ENCODE results near the gene SLC2A6.

SLC2A6 gene

DNA sequence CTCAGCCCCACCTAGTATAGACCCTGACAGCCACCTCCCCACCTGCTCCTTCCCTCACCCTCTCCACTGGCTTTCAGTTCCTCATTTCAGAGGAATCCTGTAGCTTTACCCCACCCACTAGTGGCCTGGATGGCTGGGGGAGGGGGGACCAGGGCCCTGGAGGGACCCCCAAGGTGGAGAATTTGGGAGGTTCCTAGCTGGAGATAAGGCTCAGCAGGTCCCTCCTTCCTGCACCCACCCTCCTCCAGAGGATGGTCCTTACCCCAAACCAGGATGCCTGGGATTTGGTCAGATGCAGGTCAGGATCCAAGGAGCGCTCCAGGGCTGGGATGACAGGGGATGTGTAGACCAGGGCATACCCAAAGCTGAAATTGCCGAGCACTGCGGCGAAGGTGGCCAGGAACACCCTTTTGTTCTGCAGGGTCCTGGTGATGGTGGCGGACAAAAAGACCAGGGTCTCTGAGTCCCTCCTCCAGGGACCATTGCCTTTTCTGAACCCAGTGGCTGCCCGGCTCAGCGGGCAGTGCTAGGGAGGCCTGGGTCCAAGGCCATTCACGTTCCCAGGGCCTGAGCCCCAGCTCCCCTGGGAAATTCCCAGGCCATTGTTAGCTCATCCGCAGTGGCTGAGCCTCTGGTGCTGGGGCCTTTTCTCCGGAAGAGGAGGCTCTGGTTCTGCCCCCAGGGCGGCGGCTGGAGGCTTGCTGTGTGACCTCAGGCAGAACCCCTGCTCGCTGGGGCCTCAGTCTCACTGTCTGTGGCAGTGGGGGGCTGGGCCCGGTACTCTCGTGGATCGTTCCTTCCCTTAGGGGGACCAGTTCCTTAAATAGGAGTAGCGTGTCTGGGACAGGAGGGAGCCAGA lies 678 bp downstream of the SLC2A6 start:
- DNase-seq (ENCODE audit: low spot score): peak; percentile 62

DNA sequence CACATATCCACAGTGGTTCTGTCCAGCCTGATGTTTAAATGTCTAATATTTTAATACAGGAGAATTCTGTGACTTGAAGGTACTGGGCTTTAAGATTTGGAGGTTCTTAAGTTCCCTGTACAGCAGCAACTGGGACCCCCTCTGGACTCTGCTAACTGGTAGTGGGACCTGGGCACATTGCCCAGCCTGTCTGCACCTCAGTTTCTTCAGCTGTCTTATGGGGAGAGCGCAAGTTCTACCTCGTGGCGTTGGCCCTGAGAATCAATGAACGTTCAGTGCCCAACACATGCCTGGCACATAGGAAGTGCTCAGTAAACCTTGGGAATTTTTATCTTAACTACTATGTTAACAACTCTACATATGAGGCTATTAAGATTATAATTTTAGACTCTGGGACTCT lies 1.4 kb downstream of the SLC2A6 start:
- DNase-seq (ENCODE audit: low spot score): no peak

DNA sequence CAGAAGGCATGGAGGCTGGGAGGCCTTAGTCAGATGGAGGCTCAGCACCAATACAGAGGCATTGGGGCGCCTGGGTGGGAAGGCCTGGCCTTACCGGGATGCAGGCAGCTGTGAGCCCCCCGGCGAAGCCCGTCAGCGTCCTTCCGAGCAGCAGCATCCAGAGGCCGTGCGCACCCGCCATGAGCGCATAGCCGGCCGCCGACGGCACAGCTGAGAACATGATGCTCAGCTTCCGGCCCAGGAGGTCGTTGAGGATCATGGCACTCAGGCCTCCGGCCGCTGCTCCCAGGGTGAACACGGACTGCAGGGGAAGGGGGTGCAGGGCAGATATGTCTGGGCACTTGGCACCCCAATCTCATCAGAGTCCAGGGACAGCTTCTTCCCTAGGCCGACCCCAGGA lies 2.0 kb downstream of the SLC2A6 start:
- no peak for DNase-seq (ENCODE audit: low spot score)

DNA sequence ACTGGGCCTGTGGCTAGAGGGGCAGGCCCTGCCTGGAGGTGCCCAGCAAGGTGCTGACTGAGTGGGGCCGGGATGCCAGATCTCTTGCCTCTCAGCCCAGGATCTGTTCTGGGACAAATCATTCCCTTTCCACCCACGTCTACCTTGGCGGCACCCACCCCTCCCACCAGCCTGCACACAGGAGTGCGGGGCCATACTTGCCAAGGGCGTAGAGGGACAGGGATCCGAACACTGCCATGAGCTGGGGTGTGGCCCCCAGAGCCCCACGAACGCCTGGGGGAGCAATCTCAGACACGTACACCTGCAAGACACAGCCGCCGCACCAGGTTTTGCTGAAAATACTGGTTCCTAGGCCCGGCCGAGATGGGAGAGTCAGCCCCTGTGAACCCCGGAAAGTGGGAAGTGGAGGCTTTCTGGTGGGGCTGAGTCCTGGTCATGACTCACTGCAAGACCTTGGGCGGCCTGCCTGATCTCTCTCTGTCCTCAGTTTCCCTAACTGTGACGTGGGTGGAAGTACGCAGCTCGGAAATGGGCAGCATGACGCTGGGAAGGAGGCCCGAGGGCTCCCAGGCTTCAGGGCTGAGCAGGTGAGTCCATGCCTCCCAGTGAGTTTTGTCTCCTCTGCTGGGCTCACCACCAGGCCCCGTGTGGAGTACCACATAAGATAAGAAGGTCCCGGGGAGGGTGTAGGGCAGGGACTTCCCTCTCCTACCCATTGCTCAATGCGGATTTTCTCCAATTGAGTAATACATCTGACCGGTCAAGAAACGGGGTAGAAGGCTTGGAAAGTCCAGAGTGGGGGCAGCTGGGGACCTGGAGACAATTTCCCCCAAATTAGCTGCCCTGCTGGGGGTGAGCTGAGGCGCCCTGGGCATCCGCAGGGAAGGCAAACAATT lies 2.6 kb downstream of the SLC2A6 start:
- DNase-seq (ENCODE audit: low spot score): no peak

DNA sequence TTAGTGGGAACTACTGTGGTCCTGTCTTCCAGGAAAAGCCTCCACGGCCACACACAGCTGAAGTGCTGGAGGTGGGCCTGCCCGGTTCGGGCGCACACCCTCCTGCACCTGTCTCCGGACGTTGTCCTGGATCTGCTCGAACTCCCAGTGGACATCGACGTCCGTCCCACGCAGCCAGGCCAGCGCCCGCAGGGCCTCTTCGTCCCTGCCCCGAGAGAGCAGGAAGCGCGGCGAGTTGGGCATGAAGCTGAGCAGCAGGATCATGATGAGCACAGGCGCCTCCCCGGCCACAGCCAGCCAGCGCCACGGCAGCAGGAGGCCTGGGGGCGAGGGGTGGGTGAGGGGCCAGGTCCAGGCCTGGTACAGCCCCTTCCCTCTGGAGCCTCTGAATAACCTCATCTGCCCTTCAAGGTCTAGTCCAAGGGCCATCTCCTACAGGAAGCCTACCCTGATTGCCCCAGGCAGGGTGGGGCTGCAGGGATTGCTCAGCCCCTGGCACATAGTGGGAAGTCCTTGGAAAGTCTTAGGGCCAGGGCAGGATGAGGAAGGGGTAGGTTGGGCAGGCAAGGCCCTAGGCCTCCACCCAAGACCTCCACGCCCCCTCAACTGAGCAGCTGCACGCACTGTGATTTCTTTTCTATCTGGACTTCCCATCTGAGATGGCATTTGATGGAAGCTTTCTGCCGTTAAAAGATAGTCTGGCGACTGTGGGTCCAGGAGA lies 3.4 kb downstream of the SLC2A6 start:
- DNase-seq (ENCODE audit: low spot score): no peak

GRCh38 chr9:133474853-133475252 lies 4.0 kb downstream of the SLC2A6 start:
- no peak for DNase-seq (ENCODE audit: low spot score)

DNA sequence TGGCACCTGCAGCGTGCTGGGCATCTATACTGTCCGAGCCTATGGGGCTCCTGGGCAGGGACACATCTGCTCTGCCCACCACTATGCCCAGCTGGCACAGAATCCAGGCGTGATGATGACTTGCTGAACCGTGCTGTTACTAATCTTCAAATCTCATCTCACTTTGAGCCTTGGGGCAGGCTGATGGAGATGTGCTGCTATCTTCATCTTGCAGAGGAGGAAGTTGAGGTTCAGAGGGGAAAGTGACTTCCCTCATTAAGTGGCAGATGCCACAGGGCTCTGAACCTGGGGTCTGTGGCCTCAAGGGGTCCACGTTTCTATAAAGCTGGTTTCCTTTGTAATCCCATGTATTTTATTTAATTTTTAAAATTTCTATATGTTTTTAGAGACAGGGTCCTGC lies 4.7 kb downstream of the SLC2A6 start:
- no peak for DNase-seq (ENCODE audit: low spot score)

DNA sequence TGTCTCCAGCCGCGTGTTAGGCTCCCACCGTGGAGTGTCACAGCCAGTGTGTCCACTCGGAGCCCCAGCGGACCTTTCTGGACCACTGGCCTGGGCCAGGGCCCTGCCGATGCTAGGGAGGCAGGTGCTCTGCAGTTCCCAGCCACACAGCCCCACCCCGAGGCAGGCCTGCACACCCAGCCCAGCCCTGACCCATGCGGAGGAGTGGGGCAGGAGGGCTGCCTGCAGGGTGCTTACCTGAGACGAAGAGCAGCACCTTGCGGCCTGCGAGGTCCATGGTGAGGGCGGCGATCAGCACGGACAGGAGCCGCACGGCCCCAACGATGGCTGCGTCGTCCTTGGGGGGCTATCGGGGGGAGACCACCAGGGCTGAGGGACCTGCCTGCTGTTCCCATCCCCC lies 5.2 kb downstream of the SLC2A6 start:
- DNase-seq (ENCODE audit: low spot score): no peak

DNA sequence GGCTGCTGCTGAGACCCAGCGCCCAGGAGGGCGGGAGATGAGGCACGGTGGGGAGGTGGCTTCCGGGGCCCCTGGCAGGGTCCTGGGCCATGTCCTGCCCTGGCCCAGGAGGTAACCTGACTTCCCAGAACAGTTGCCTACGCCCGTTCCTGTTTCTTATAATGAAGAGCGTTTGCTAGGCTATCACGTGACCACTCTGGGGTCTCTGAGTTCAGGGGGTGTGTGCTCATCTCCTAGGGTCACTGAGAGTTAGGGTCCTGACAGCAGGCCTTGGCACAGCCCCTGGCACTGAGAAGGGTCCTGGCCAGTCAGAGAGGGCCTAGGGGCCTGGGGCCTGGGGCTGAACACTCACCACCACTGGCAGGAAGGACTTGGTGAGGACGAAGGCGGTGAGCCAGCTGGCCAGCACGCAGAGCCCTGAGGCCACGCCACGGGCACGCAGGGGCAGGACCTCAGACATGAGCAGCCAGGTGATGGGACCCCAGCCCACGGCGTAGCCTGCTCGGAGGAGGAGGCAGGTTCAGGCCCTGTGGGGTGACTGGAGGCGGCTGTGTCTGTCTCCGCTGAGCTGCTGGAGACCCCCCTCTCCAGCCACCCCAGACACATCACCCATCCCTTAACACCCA lies 6.0 kb downstream of the SLC2A6 start:
- DNase-seq (ENCODE audit: low spot score): no peak

- no peak for DNase-seq (ENCODE audit: low spot score)
These were observed 6.6 kb downstream of the SLC2A6 start for GRCh38 chr9:133472277-133472645.

DNA sequence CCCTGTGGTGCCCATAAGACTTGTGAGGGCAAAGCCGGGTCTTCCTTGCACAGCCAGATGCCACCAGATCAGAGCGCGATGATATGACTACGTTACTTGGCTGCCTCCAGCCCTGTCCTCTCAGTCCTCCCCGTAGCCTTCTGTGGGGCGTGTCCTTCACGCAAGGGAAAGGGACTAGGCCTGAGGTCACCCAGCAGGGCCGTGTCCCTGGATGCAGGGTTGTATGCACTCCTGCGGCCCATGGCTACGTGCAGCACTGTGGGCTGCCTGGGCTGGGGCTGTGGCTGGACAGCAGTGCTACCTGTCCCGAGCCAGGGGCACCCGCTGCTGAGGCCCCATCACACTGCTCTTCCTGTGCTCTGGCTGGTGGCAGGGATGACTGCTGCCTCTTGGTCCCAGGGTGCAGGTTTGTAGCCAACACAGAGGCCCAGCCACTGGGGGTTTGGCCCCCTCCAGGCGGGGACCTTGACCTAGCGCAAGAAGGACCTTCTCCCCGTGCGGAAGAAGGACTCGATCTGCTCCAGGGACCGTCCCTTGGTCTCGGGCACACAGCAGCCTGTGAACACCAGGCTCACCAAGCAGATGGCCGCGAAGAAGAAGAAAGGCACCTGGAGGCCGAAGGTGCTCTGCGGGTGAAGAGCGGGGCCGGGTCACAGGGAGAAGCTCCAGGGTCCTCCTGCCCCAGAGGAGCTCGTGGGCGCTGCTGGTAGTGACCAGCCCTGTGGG lies 7.2 kb downstream of the SLC2A6 start:
- no peak for DNase-seq (ENCODE audit: low spot score)

- no peak for DNase-seq (ENCODE audit: low spot score)
These were observed 7.9 kb downstream of the SLC2A6 start for GRCh38 chr9:133470988-133471387.

DNA sequence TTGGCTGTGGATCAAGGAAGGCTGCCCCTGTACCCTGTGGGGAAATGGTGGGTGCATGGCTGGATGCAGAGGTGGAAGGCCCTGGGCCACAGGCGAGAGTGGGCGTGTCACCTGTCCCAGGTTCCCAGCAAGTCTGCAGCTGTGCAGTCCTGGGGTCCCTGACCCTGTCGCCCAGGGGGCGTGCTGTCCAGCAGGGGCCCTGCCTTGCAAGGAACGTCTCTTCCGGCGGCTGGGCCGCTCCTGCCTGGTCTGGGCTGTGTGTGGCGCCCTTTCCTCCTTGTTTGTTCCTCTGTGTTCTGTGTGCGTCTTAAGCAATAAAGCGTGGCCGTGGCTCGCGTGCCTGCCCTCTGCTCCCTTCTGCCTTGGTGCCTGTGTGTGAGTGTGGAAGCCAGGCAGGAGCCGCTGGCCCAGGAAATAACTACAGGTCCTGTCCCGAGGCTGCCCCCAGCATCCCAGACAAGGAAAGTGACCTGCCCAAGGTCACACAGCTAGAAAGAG lies 8.4 kb downstream of the SLC2A6 start:
- no peak for DNase-seq (ENCODE audit: low spot score)

DNA sequence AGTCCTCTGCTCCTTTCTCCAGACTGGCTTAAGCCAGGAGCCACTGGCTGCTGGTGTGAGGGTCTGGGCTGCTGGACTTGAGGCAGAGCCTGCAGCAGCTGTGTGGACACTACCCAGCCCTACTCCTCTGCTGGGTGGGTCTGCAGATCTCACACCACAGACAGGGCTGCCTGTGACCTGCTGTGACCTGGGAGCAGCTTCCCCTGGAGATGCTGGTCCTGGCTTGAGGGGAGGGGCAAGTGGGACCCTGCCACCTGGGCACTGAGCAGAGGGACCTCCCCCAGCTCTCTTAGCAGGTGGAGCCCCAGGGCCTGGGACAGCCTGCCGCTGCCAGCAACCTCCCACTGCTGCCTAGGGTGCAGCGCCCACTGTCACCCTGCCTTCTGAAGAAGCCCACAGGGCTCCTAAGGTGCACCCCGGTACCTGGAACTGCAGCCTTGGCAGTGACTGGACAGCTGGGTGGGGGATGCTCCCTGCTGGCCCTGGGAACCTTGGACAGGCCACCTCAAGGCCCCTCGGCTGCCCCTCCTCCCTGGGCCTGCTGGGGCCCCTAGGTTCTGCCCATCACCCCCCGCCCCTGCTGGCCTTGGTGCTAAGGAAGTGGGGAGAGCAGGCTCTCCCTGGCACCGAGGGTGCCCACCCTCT lies 10.0 kb downstream of the SLC2A6 start:
- DNase-seq (ENCODE audit: low spot score): no peak

DNA sequence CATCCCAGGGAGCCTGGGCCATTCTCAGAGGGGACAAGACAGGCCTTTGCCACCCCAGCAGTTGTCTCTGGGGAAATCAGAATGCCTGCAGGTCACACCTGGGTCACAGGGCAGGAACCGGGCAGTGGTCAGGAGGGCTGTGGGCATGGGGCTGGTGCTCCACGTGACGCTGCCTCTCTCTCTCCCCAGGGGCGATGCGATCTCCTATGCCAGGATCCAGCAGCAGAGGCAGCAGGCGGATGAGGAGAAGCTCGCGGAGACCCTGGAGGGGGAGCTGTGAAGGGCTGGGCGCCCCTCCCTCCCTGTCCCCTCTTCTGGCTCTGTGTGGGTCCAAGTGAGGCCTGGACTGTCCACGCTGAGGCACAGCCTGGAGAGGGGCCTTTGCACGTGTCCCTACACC lies 10.5 kb downstream of the SLC2A6 start:
- DNase-seq (ENCODE audit: low spot score): no peak

DNA sequence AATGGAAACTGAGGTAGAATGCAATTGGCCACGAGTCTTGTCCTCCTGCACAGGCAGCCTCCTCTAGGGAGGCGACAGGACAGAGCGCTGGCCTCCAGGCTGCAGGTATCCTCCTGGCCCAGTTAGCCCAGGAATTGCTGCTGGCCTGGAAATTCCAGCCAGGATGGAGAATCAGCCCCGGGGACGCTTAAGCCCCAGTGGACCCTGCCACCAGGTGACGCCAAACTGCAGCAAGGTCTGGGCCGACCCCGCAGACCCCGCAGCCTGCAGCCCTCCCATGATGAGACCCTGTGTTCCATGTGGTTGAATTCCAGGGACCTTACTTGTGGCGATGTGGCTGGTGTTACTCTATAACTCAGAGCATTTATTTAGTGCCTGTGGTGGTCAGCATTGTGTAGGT lies 11.8 kb downstream of the SLC2A6 start:
- DNase-seq (ENCODE audit: low spot score): no peak

- no peak for DNase-seq (ENCODE audit: low spot score)
These were observed 12.9 kb downstream of the SLC2A6 start for GRCh38 chr9:133465984-133466383.

DNA sequence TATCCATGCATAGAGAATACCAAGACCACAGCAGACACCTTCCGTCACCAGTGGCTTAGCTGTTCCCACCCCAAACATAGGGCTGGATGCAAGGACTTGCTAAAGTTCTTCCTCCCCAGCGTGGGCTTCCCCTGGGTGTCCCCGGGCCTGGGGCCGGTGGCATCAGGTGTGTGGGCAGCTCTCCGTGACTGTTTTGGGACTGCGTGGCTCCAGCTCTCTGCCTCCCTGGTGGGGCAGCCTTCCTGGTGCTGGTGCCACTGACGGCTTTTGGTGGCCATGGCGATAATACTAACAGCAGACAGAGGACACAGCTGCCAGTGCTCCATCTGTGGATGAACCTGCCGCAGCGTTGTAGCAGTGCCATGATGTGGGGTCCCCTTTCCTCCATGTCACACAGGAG lies 14.3 kb downstream of the SLC2A6 start:
- no peak for DNase-seq (ENCODE audit: low spot score)

DNA sequence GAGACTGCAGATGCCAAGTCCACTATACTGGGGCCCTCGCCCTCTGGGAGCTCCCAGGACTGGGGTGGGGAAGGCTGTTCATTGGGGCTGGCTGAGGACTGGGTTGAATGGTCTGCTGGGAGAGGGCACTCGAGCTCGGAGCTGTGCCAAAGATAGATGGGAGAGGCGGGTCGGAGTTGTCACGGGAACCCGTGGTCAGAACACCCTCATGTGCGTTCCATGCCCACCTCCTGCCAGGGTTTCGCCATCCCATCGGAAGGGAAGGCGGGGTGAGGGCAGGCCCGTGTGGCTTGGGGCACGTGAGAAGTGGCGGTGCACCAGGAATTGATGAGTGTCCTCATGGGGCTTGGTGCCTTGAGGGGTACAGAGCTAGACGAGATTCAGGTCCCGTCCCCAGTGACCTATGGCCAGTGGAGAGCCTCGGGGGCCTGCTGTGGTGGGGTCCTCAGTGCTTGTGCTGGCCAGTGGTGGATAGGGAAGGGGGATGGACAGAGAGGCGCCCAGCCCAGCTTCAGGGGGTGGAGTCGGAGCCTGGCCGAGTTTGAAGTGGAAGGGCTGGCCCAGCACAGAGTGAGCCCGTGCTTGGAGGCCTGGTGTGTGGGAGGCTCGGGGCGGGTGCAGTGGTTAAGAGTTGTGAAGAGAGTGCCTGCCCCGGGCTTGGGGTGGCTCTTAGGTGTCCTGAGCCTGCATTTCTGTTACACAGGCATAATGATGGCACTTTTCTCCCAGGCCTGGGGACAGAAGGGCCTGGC lies 14.9 kb downstream of the SLC2A6 start:
- DNase-seq (ENCODE audit: low spot score): no peak
